Measurements from ENCODE around the gene TMEM132D.

DNA sequence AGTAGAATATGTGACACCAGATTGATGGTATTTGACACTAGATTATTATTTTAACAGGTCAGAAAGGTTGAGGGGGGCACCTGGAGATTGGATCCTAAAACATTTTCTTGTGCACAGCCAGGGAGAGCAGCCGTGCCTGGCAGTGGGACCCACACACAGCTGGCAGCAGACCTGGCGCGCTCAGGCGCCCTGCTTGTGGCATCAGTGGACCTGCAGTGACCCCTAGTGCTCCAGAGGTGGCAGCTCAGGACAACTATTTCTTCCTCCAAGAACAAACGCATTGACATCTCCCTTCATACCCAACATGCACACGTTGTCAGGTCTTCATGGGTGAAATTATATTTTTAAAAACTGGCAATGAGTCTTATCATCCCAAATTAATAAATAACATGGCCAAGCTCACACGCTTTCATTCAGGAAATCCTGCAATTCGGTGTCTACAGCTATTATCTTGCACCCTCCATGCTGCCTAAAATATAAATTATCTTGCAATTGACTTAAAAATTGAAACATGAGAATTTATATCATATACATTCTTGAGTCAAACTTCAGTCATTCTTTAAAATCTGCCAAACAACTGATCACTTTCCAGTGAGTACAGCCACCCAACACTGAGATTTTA is 7.7 kb upstream of the TMEM132D start:
- no peak for TF ChIP-seq POLR2AphosphoS5 (IDR thresholded peaks at IDR 0.05; ENCODE audit: low read depth, low read length)
- TF ChIP-seq POLR2A (IDR thresholded peaks at IDR 0.05; ENCODE audit: low read depth, low read length): no peak
- no peak for TF ChIP-seq TAF1 (IDR thresholded peaks at IDR 0.05; ENCODE audit: borderline replicate concordance, low read depth, low read length)

Data from GM12892 (cell line).